KMS-11 (cell line): ENCODE results near the gene RGS3.

Experiments used
- H2AFZ ChIP-seq: fragments of 200-600 bp; sonication (generic); 2 replicates; pipeline ENCODE4 v1.6.1; 2016; ENCODE audit warnings: antibody characterized with exemption, mixed run types, low read depth
- H3K27ac ChIP-seq: fragments of 200-600 bp; sonication (generic); 2 replicates; pipeline ENCODE4 v1.6.1; 2016; ENCODE audit warnings: mild to moderate bottlenecking, mixed run types
- H3K27me3 ChIP-seq: fragments of 200-600 bp; sonication (generic); 2 replicates; pipeline ENCODE4 v1.6.1; 2017; ENCODE audit warnings: mild to moderate bottlenecking, low read depth, mixed run types, moderate library complexity; ENCODE audit not compliant: insufficient read depth
- H3K36me3 ChIP-seq: fragments of 200-600 bp; sonication (generic); 2 replicates; pipeline ENCODE4 v1.6.1; 2017; ENCODE audit warnings: mild to moderate bottlenecking, mixed run types; ENCODE audit not compliant: insufficient read depth
- H3K4me1 ChIP-seq: fragments of 200-600 bp; sonication (generic); 2 replicates; pipeline ENCODE4 v1.6.1; 2016; ENCODE audit warnings: mild to moderate bottlenecking, low read depth, mixed run types; ENCODE audit not compliant: poor library complexity, severe bottlenecking
- H3K4me2 ChIP-seq: fragments of 200-600 bp; sonication (generic); 2 replicates; pipeline ENCODE4 v1.7.0; 2016; ENCODE audit warnings: mild to moderate bottlenecking, mixed run types
- H3K4me3 ChIP-seq: fragments of 200-600 bp; sonication (generic); IDR thresholded peaks from 2 replicates; pipeline ENCODE4 v1.6.1; 2017; ENCODE audit warnings: low read depth, low read length, mixed read lengths; ENCODE audit not compliant: insufficient read depth
- H3K79me2 ChIP-seq: fragments of 200-600 bp; sonication (generic); 2 replicates; pipeline ENCODE4 v1.6.1; 2016; ENCODE audit warnings: low read depth, mixed run types; ENCODE audit not compliant: insufficient read depth
- H3K9ac ChIP-seq: fragments of 200-600 bp; sonication (generic); 2 replicates; pipeline ENCODE4 v1.6.1; 2016; ENCODE audit warnings: mild to moderate bottlenecking, mixed run types
- H4K20me1 ChIP-seq: fragments of 200-600 bp; sonication (generic); 2 replicates; pipeline ENCODE4 v1.6.1; 2016; ENCODE audit warnings: mild to moderate bottlenecking, mixed run types; ENCODE audit not compliant: insufficient read depth
- TF ChIP-seq, protein P1 (sequence below): fragments of 200-600 bp; sonication (generic); conservative IDR thresholded peaks from 2 replicates; pipeline ENCODE4 v1.6.1; 2017; ENCODE audit warnings: low read depth, mild to moderate bottlenecking, antibody characterized with exemption, low read length, moderate library complexity, mixed read lengths

The RGS3 gene

DNA sequence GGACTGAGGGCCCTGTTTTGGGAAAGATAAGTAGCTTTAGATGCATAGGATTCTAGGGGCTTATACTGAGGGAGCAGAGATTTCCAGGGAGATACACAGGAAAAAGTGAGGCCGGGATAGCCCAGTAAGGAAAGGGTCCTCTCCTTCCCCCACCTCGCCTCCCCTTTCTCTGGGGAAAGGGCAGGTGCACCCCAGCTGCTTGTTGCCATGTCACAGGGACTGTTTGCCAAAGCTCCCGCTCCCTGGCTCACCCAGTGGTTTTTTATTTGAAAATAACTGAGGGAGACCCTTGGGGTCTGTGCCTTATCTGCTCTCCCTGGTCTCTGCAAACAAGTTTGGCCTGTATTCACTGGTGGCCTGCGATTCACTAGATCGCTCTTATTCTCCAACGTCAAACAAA lies 51.2 kb downstream of the RGS3 start:
- no peak overlapping the region for H3K4me3 ChIP-seq
- no peak overlapping the region for H2AFZ ChIP-seq
- no peaks in the 10 kb centered on the region for H3K36me3 ChIP-seq
- H3K4me2 ChIP-seq = no peak overlapping the region
- H3K9ac ChIP-seq = no peak overlapping the region
- no peaks in the 10 kb centered on the region for H4K20me1 ChIP-seq
- TF ChIP-seq, protein P1, sequence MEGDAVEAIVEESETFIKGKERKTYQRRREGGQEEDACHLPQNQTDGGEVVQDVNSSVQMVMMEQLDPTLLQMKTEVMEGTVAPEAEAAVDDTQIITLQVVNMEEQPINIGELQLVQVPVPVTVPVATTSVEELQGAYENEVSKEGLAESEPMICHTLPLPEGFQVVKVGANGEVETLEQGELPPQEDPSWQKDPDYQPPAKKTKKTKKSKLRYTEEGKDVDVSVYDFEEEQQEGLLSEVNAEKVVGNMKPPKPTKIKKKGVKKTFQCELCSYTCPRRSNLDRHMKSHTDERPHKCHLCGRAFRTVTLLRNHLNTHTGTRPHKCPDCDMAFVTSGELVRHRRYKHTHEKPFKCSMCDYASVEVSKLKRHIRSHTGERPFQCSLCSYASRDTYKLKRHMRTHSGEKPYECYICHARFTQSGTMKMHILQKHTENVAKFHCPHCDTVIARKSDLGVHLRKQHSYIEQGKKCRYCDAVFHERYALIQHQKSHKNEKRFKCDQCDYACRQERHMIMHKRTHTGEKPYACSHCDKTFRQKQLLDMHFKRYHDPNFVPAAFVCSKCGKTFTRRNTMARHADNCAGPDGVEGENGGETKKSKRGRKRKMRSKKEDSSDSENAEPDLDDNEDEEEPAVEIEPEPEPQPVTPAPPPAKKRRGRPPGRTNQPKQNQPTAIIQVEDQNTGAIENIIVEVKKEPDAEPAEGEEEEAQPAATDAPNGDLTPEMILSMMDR = no peak
- no peaks in the 10 kb centered on the region for H3K27me3 ChIP-seq
- no peak overlapping the region for H3K27ac ChIP-seq
- H3K79me2 ChIP-seq = peaks cover 21% of the 10 kb centered on the region; the same call in 1 of the 2 replicates
- peaks cover 54% of the 10 kb centered on the region for H3K4me1 ChIP-seq

DNA sequence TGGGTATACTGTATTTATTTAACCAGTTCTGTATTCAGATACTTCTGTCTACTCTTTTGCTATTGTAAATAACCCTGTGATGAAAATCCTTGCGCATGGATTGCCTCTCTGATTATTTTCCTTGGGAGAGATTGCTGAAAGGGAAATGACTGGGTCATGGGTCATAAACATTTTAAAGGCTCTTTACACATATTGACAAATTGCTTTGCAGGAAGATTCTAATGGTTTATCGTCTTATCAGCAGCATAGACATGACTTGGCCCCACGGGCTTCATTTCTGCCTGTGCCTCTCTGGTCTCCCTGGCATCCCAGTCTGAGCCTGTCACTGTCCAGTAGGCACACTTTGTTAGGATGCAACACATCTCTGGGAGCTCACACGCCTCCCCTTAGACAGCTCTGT lies 52.3 kb downstream of the RGS3 start:
- H2AFZ ChIP-seq = no peak overlapping the region
- H3K4me3 ChIP-seq = no peak overlapping the region
- TF ChIP-seq, protein P1 = no peak
- H4K20me1 ChIP-seq = no peaks in the 10 kb centered on the region
- H3K27me3 ChIP-seq = no peaks in the 10 kb centered on the region
- H3K9ac ChIP-seq = no peak overlapping the region
- peaks cover 65% of the 10 kb centered on the region for H3K4me1 ChIP-seq
- no peak overlapping the region for H3K4me2 ChIP-seq
- no peak overlapping the region for H3K27ac ChIP-seq
- no peaks in the 10 kb centered on the region for H3K36me3 ChIP-seq
- peaks cover 30% of the 10 kb centered on the region; the same call in 1 of the 2 replicates for H3K79me2 ChIP-seq

DNA sequence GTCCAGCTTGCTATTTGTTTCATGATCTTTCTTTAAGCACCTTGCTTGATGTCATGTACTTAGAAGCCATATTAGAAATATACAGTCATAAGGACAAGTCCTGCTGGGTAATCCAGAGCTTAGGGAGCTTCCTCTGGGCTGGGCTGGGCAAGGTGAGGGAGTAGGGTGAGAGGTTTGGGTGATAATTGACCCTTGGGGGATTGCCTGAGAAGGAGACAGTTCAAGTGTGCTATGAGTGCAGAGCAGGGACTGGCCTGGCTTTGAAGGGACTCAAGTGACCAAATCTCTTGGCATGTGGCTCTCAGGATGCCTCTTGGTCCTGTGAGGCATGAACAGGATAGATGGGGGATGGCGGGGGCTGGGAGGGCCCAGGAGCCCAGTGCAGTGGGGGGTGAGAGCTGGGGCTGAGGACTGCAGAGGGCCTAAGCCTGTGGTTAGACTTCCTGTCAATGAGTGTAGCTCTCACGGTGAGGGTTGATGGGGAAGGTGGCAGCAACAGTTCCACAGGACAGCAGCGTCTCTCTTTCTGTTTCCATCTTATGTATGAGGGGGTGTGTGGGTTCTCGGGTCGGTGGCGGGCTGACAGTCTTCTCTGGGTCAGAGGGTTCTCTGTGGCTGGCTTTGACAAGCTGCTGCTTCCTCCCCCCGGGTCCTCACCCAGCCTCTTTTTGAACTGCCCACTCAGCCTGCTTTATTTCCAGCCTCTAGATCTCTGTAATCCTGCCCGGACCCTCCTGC lies 53.5 kb downstream of the RGS3 start:
- TF ChIP-seq, protein P1 = no peak
- Histone ChIP-seq H3K4me2 (peak overlapping the region; percentile 98), H3K9ac (peak overlapping the region; percentile 46; the same call in 1 of the 2 replicates), H3K4me1 (peaks cover 75% of the 10 kb centered on the region), H2AFZ (peak overlapping the region; percentile 70), H3K4me3 (no peak overlapping the region), H3K36me3 (no peaks in the 10 kb centered on the region), H4K20me1 (no peaks in the 10 kb centered on the region), H3K27ac (peak overlapping the region; percentile 67), H3K79me2 (peaks cover 42% of the 10 kb centered on the region; the same call in 1 of the 2 replicates), H3K27me3 (no peaks in the 10 kb centered on the region)

DNA sequence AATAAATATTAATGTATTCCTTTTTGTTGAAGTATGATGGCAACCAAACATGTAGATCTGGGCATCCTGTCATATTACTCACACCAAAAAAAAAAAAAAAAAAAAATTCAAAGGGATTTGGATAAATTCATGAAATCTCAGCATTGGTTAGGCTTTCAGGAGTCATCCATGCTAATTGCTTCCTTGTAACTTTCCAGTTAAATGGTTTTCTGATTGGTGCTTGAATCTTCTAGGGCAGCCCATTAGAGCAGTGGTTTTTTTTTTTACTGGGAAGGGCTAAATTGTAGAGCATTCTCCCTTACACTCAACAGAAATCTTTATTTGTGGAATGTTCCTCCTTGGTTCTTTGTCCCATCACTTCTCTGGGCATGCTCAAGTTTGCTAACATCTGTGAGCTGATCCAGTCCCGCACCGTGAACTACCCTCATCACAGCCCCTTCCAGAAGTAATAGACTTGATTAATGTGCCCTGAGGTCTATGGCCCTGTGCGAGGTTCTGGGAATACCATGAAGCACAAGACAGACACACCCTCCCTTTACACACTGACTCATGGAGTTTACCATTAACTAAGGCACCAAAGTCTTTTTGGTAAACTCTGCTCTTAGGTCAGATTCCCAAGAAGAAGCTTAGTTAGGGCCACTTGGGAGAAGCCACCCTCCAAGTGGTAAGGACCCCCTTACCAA lies 56.0 kb downstream of the RGS3 start:
- Histone ChIP-seq H4K20me1 (no peaks in the 10 kb centered on the region), H3K27me3 (no peaks in the 10 kb centered on the region), H3K79me2 (peaks cover 43% of the 10 kb centered on the region; the same call in 1 of the 2 replicates), H2AFZ (no peak overlapping the region), H3K9ac (no peak overlapping the region), H3K36me3 (no peaks in the 10 kb centered on the region), H3K4me3 (no peak overlapping the region), H3K4me1 (peaks cover 87% of the 10 kb centered on the region), H3K27ac (no peak overlapping the region), H3K4me2 (peak overlapping the region; percentile 98)
- TF ChIP-seq, protein P1 = no peak
